ENCODE measurements around the gene PCYT1A. TPM values are rescaled to one million over a fixed set of nuclear protein-coding genes. Genes with fewer than 3 reads are reported as not detected.

PCYT1A gene
- 52.6 and 67.2 TPM in 2 replicates for total RNA-seq

GRCh38 chr3:196287440-196288140 is at the start of gene PCYT1A:
Gene PCYT1A, minus strand, starts transcription at chr3:196287726. Its CDS starts 17,195 bp downstream, at chr3:196270531.

GRCh38 chr3:196317687-196318467 is 30.4 kb upstream of the PCYT1A start, which contains the start of gene DYNLT2B:
Gene DYNLT2B, minus strand, starts transcription at chr3:196318240. Its CDS starts 88 bp downstream, at chr3:196318152.

GRCh38 chr3:196216089-196216564 is 71.4 kb downstream of the PCYT1A start, which contains the start of gene SLC51A:
Gene SLC51A, plus strand, starts transcription at chr3:196216534. Its CDS starts 179 bp downstream, at chr3:196216713.

GRCh38 chr3:196210673-196211556 is 76.6 kb downstream of the PCYT1A start, which contains the start of gene ZDHHC19:
Gene ZDHHC19, minus strand, starts transcription at chr3:196211400. Its CDS starts 85 bp downstream, at chr3:196211315.

Other genes with a start within 250 kb of the PCYT1A start
- 39.5 and 79.1 TPM in 2 replicates for gene TFRC, start 205.6 kb downstream of the PCYT1A start, total RNA-seq
- gene ZDHHC19, start 76.3 kb downstream of the PCYT1A start, total RNA-seq, result not detected in 2 replicates
- not detected in 2 replicates for gene SLC51A, start 71.2 kb downstream of the PCYT1A start, total RNA-seq
- gene DYNLT2B, start 30.5 kb upstream of the PCYT1A start, total RNA-seq, result 49.4 and 49.7 TPM in 2 replicates
- 2.3 and 4.7 TPM in 2 replicates for gene TM4SF19, start 50.7 kb upstream of the PCYT1A start, total RNA-seq
- gene UBXN7, start 144.7 kb upstream of the PCYT1A start, total RNA-seq, result 5.4 and 9.2 TPM in 2 replicates
- gene RNF168, start 216.0 kb upstream of the PCYT1A start, total RNA-seq, result 9.8 and 12.5 TPM in 2 replicates
- 0.23 TPM in 1 of 2 replicates, not detected in the other for gene SMCO1, start 227.6 kb upstream of the PCYT1A start, total RNA-seq

Data from hair follicular keratinocyte (primary cell).